ENCODE data around the gene RAB11FIP4.

RAB11FIP4 gene

GRCh38 chr17:31492880-31493655 is 101.6 kb downstream of the RAB11FIP4 start:
- H3K4me3 ChIP-seq (ENCODE audit: low read depth, low read length), result peak overlapping the region; percentile 24
- TF ChIP-seq CTCF (IDR thresholded peaks at IDR 0.05; ENCODE audit: borderline replicate concordance, insufficient read depth, low read depth, low read length), result no peak

- peak overlapping the region; percentile 24 for H3K4me3 ChIP-seq (ENCODE audit: low read depth, low read length)
- TF ChIP-seq CTCF (IDR thresholded peaks at IDR 0.05; ENCODE audit: borderline replicate concordance, insufficient read depth, low read depth, low read length), result no peak
These were observed 102.2 kb downstream of the RAB11FIP4 start for GRCh38 chr17:31493656-31494155.

- no peak for TF ChIP-seq CTCF (IDR thresholded peaks at IDR 0.05; ENCODE audit: borderline replicate concordance, insufficient read depth, low read depth, low read length)
- H3K4me3 ChIP-seq (ENCODE audit: low read depth, low read length), result no peak overlapping the region
These were observed 103.0 kb downstream of the RAB11FIP4 start for GRCh38 chr17:31494259-31495021.

GRCh38 chr17:31495022-31495885 is 103.8 kb downstream of the RAB11FIP4 start:
- H3K4me3 ChIP-seq (ENCODE audit: low read depth, low read length), result no peak overlapping the region
- no peak for TF ChIP-seq CTCF (IDR thresholded peaks at IDR 0.05; ENCODE audit: borderline replicate concordance, insufficient read depth, low read depth, low read length)

GRCh38 chr17:31496097-31496496 is 104.6 kb downstream of the RAB11FIP4 start:
- H3K4me3 ChIP-seq (ENCODE audit: low read depth, low read length), result no peak overlapping the region
- TF ChIP-seq CTCF (IDR thresholded peaks at IDR 0.05; ENCODE audit: borderline replicate concordance, insufficient read depth, low read depth, low read length), result no peak

GRCh38 chr17:31496601-31497000 is 105.1 kb downstream of the RAB11FIP4 start:
- TF ChIP-seq CTCF (IDR thresholded peaks at IDR 0.05; ENCODE audit: borderline replicate concordance, insufficient read depth, low read depth, low read length), result no peak
- H3K4me3 ChIP-seq (ENCODE audit: low read depth, low read length), result no peak overlapping the region

All from GM12875 (cell line).